ENCODE data around the gene SCARB1.

The SCARB1 gene

GRCh38 chr12:124841558-124841945 lies 22.1 kb downstream of the SCARB1 start:
- DNase-seq: no peak

GRCh38 chr12:124837958-124838803 lies 25.5 kb downstream of the SCARB1 start:
- no peak for DNase-seq

- no peak for DNase-seq
Observed at GRCh38 chr12:124837249-124837897, 26.3 kb downstream of the SCARB1 start.

- DNase-seq: no peak
Observed at GRCh38 chr12:124836759-124837158, 26.9 kb downstream of the SCARB1 start.

GRCh38 chr12:124835656-124836410 lies 27.8 kb downstream of the SCARB1 start:
- no peak for DNase-seq

GRCh38 chr12:124834822-124835221 lies 28.8 kb downstream of the SCARB1 start:
- DNase-seq: no peak

GRCh38 chr12:124833693-124834122 lies 30.0 kb downstream of the SCARB1 start:
- no peak for DNase-seq

GRCh38 chr12:124832856-124833255 lies 30.8 kb downstream of the SCARB1 start:
- DNase-seq: no peak

GRCh38 chr12:124831590-124831989 lies 32.1 kb downstream of the SCARB1 start:
- DNase-seq: no peak

GRCh38 chr12:124830306-124830705 lies 33.4 kb downstream of the SCARB1 start:
- DNase-seq: no peak

- DNase-seq: no peak
Observed at GRCh38 chr12:124829708-124830304, 33.9 kb downstream of the SCARB1 start.

GRCh38 chr12:124829008-124829707 lies 34.5 kb downstream of the SCARB1 start:
- DNase-seq: no peak

GRCh38 chr12:124828264-124829007 lies 35.2 kb downstream of the SCARB1 start:
- no peak for DNase-seq

GRCh38 chr12:124827588-124828184 lies 36.0 kb downstream of the SCARB1 start:
- no peak for DNase-seq

- DNase-seq: no peak
Observed at GRCh38 chr12:124824195-124824594, 39.5 kb downstream of the SCARB1 start.

GRCh38 chr12:124823272-124823970 lies 40.2 kb downstream of the SCARB1 start:
- no peak for DNase-seq

- DNase-seq: no peak
Observed at GRCh38 chr12:124822218-124822617, 41.4 kb downstream of the SCARB1 start.

GRCh38 chr12:124821252-124822200 lies 42.1 kb downstream of the SCARB1 start:
- no peak for DNase-seq

- DNase-seq: no peak
Observed at GRCh38 chr12:124820199-124820598, 43.5 kb downstream of the SCARB1 start.

Data from effector CD4-positive, alpha-beta T cell (primary cell).